Pulmonary artery endothelial cell (primary cell): Measurements from ENCODE around the gene SMIM26. TPM values are rescaled to one million over a fixed set of nuclear protein-coding genes. Genes with fewer than 3 reads are reported as not detected.
A peak's percentile ranks its signal among the peaks of the same experiment; 100 is the strongest.

Experiments used
- DNase-seq: peaks from one replicate; pipeline ENCODE4 v3.0.0-alpha.2; 2011; ENCODE audit warnings: low read depth, low spot score
- total RNA-seq: library from RNA; depleted of rRNA; stranded (reverse); fragments of >200 nt; gene quantifications from 2 replicates; pipeline ENCODE4 v1.2.3, GENCODE V29; 2014

Gene SMIM26
- total RNA-seq, 1 donor from 2014 or later: 114 TPM

GRCh38 chr20:18580012-18580411 is 12.8 kb downstream of the SMIM26 start:
- no peak for DNase-seq

- DNase-seq: no peak
Observed at GRCh38 chr20:18585134-18585533, 17.9 kb downstream of the SMIM26 start.

DNA sequence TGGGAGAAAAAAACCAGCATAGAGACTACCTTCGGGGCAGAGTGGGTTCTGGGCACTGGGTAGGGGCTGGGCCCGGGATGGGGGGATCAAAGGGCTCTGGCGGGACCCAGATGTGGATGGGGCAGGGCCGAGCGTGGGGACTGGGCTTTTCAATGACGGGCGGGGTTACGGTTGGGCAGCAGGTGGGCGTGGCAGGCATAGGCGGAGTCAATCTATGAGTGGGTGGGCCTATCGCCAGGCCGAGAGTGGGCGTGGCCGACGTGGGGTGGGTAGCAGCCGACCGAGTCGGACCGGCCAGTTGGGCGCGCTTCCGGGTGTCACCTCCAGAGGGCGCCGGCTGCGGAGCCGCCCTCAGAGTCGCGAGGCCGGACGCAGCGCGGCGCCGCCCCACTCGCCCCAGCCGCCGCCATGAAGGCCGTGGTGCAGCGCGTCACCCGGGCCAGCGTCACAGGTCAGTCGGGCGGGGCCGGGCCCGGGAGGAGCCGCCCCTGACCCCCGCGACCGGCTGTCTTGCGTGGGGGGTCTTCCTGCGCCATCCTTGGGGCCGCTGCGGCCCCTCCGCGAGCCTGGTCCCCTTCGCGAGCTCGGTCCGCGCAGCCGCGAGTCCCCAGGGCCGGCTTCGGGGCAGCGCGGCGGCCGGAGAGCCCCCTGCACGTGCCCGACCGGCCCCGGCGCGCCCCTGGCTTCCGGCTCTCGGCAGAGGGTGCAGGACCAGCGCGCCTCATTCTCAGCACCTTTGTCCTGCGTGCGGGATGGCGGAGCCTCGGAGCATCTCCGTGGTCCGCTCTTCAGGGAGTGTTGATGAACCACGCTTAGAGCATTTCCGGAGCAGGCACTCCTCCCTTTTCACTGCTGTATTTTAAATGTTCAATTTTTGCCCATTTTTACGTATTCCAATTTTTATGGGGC is 20.7 kb downstream of the SMIM26 start, which contains the start of gene DTD1:
Gene DTD1 (plus strand): TSS at position 390 of the 909 bp plus-strand sequence. CDS start 19 bp downstream, at position 409.
- DNase-seq: peak; percentile 56

DNA sequence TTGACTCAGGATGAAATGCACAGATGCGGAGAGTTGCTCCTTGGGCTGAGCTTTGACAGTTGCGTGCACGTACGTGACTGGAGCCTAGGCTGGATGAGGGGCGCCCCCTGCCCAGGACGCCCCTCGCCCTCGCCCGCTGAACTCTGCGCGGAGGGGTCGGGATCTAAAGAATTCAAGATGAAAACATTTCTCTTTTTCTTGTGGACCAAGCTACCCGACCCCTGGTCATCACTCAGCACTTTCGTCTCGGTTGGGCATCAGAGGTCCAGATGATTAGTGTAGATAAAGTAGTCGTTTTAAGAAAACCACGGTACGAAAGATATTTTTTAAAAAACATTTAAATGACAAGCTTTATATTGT is 21.3 kb downstream of the SMIM26 start:
- DNase-seq: no peak

- DNase-seq: no peak
Observed at GRCh38 chr20:18589941-18590674, 22.9 kb downstream of the SMIM26 start.

DNA sequence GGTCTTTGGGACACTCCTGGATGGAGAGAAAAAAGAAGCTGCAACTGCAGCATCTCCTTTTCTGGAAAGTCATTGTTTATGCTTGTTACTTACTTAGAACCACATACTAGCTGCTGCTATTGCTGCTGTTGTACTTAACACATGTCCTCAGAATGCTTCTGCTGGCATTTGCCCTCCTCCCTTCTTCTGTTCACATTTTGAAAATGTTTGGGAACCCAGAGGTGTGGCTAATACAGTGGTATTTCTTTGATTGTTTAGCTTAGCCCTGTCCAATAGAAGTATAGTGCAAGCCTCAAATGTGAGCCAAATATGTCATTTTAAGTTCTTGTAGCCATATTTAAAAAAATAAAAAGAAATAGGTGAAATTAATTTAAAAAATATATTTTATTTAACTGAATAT is 29.0 kb downstream of the SMIM26 start:
- DNase-seq: no peak

DNA sequence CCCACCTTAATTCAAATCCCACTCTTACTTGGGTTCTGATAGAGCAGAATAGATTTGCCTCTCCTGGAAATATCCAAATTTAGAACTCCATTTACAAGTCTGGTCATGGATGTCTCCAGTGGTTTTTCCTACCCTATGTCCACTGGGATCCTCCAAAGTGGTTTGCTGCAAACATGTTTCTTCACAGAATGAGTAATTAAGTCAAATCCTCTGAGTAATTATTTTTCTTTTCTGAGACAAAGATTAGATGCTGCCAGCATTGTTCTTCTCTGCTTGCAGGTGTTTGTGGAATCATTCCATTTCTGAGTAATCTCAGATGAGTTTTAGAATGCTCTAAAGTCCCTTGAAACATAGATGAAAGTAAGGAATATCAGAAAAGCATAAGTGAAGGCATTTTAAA is 42.5 kb downstream of the SMIM26 start:
- no peak for DNase-seq

GRCh38 chr20:18611492-18611891 is 44.3 kb downstream of the SMIM26 start:
- no peak for DNase-seq

DNA sequence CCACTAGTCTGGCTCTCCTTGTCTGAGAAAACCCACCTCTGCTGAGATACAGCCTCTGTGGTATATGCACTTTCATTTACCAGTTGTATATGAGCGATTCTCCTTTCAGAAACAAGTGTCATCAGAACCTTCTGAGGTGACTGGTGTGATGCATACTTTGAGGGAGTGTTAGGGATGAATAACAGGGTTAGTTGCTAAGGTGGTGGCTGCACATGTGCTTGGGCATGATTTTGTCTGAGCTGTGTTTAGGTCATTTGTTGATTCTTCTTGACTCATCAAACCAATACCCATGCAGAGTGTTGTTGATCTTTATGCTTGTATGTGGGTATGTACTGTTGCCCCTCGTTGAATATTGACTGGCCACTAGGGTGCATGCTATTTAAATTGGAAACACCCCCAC is 46.3 kb downstream of the SMIM26 start:
- no peak for DNase-seq

DNA sequence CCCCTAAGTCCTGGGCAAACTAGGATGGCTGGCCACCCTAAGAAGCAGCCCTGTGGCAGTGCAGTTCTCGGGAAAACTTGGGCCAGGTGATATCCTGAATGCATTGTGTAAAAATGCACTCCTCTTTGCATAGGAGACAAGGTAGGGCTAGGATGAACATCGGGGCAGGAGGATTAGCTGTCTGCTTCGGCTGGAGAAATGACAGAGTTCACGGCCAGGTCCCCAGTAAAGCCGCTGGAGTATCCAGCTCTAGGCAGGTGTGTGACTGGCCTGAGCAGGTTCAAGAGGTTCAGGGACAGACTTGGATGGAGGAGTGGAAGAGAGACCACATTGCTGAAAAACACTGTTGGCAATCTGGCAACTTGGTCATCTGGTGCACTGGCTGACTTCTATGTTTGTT is 47.0 kb downstream of the SMIM26 start:
- no peak for DNase-seq

DNA sequence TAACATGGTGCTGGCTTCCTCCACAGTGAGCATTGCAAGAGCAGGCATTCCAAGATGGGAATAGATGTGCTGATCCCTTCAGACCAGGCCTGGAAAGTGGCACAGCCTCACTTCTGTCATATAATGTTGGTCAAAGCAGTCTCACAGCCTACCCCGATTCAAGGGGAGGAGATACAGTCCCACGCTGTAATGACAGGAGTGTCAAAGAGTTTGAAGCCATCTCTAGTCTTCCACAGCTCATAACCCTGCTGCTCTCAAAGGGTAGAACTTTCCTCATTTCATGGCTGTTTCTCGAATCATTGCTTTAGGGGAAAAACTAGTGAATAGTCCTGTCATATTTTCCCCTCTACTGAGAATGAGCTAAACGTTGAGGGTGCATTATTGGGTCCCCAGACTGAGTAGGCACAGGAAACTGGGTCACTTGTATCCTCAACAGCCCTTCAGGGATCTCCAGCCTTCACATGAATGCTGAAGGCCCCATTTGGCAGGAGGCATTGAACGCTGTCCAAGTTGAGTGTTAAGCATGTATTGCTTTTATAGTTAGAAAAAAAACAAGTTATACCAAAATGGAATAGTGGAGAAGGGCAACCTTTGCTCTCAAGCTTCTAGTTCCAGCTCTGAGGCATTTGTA is 47.9 kb downstream of the SMIM26 start:
- DNase-seq: no peak

Other genes starting within 250 kb of the SMIM26 start
- gene DZANK1, start 100.4 kb upstream of the SMIM26 start, total RNA-seq: 0.66 and 0.81 TPM in 2 replicates
- gene POLR3F, start 100.0 kb upstream of the SMIM26 start, total RNA-seq: 14.5 and 15.6 TPM in 2 replicates
- gene RBBP9, start 70.2 kb upstream of the SMIM26 start, total RNA-seq: 13.6 and 15.7 TPM in 2 replicates
- 49.2 and 64.4 TPM in 2 replicates for gene SEC23B, start 59.5 kb upstream of the SMIM26 start, total RNA-seq
- 84.4 and 146 TPM in 2 replicates for gene DTD1, start 20.6 kb downstream of the SMIM26 start, total RNA-seq
- not detected in 2 replicates for gene SCP2D1, start 246.4 kb downstream of the SMIM26 start, total RNA-seq